ENCODE measurements around the gene TFR2.

DNA sequence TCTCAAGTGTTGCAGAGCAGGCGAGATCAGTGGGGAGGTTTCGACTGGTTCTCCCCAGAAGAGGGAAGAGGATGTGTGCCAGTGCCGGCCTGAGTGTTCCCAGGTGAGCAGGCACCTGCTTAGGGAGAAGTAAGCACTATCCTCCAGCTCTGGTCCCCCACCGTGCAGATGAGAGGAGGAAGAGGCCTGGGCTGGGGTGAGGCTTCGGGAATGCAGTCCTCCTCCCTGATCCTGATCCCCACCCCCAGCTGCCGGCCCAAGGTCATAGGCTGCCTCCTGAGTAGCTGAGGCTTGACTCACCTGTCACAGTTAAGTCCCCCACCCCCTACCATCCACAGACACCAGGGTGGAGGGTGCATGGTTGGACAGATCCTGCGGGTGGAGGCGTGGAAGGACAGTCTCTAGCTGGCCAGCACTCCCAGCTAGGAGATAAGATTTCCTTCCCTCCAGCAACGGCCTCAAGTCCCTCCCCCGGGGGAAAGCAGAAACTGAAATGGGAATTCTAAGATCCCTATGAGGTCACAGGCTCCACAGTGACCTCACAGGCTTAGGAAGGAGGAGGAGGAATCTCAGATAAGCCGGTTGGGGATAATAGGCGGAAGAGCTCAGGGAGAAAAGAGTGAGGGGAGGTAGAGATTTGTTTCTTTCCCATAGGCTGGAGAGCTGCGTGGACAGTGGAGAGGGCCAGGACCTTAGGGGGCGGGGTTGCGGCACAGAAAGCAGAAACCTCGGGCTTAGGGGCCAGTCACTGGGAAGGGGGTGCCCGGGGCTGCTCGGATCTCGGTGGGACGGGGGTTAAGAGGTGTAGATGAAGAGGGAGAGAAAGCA lies 56.5 kb downstream of the TFR2 start:
- TF ChIP-seq POLR2A (IDR thresholded peaks at IDR 0.05) (no peak), POLR2AphosphoS5 (IDR thresholded peaks at IDR 0.05) (no peak)
- TF ChIP-seq, protein P1, sequence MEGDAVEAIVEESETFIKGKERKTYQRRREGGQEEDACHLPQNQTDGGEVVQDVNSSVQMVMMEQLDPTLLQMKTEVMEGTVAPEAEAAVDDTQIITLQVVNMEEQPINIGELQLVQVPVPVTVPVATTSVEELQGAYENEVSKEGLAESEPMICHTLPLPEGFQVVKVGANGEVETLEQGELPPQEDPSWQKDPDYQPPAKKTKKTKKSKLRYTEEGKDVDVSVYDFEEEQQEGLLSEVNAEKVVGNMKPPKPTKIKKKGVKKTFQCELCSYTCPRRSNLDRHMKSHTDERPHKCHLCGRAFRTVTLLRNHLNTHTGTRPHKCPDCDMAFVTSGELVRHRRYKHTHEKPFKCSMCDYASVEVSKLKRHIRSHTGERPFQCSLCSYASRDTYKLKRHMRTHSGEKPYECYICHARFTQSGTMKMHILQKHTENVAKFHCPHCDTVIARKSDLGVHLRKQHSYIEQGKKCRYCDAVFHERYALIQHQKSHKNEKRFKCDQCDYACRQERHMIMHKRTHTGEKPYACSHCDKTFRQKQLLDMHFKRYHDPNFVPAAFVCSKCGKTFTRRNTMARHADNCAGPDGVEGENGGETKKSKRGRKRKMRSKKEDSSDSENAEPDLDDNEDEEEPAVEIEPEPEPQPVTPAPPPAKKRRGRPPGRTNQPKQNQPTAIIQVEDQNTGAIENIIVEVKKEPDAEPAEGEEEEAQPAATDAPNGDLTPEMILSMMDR (IDR thresholded peaks at IDR 0.05) = no peak

Measured in breast epithelium (tissue), 3 donors.